ENCODE measurements around the gene OTOP1.
"Not testable (repeated sequence)": the region's sequence is repeated elsewhere in the genome, so short reads cannot be mapped to it uniquely, and the experiment has no call there.

GRCh38 chr4:4167981-4168780, 58.5 kb downstream of the OTOP1 start:
- not testable (repeated sequence) for TF ChIP-seq CTCF (IDR thresholded peaks at IDR 0.05; ENCODE audit: insufficient read depth, low read length, poor library complexity, severe bottlenecking); EZH2phosphoT487 (conservative IDR thresholded peaks at IDR 0.05; ENCODE audit: low read length)

Data from SU-DHL-6 (cell line).